ENCODE measurements around the gene GPM6B.

Gene GPM6B

DNA sequence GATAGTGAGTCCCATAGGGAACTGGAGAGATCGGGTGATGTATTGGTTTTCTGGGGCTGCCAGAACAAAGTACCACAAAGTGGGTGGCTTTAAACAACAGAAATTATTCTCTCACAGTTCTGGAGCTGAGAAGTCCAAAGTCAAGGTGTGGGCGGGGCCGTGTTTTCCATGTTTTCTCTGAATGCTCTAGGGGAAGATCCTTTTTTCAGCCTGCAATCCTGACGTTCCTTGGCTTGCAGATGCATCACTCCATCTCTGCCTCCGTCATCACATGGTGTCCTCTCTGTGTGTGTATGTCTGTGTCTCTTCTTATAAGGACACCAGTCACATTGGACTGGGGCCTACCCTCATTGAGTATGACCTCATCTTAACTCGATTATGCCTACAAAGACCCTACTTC, 7.9 kb upstream of the GPM6B start:
- no peak for DNase-seq

DNA sequence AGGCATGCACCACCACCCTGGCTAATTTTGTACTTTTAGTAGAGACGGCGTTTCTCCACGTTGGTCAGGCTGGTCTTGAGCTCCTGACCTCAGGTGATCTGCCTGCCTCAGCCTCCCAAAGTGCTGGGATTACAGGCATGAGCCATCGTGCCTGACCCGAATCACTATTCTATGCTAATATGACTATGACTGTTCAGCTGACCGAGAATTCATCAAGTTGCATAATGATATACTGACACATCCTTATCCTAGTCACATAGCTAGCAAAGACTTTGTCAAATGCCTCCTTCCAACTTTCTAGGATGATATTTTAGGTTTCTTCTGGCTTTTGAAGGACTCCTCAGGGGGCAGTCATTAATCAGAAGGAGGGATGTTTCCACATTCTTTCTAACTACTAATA, 4.8 kb upstream of the GPM6B start:
- DNase-seq = no peak

- DNase-seq = no peak
Observed at GRCh38 chrX:13816176-13816575, 717 bp downstream of the GPM6B start.

DNA sequence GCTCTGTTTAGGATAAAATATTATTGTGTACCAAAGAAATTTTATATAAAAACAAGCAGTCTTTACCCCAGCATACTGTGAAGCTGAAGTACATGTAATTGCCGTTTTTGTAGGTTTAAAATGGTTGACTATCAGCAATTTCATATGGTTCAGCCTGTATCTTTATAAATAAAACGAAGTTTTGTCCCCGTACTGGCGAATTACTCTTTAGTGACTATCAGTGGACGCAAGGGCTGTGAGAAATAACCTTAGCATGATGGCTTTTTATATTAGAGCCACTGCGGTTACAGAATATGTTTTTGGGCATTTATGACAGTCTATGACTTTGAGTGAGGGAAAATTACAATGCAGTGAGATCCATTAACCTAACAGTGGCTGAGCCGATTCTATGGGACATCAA, 1.2 kb downstream of the GPM6B start:
- no peak for DNase-seq

DNA sequence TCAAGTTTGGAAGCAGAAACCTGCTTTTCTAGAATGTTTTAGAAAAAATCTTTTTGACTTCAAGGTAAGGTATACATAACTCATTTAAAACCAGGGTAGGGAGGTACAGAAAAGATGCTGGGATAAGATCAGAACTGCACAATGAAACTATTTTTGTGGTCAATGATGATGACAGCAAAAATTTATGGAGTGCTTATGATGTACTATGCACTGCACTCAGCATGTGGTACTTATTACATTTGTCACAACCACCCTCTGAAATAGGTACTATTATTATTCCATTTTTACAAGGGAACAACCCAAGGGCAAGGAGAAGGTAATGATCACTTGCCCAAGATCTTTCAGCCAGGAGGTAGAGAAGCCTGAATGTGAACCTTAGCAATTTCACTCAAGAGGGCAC, 8.0 kb downstream of the GPM6B start:
- peak in 1 of 3 experiments; percentile 44 for DNase-seq

DNA sequence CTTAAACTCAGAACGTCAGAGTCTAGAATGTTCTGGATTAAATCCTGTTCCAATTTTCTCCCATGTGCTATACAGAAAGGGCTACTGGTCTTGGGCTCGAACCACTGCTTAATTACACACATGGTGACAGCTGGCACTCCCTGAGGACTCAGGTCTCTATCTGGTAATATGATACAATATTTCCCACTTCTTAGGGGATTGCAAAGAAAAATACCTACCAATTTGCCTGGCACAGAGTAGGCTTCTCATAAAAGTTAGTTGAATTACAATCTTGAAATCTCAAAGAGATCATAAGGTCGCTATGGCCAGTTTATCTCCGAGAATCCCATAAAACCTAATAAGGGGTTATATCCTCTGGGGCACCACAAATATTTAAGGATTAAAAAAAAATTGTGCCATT, 8.6 kb downstream of the GPM6B start:
- no peak for DNase-seq

DNA sequence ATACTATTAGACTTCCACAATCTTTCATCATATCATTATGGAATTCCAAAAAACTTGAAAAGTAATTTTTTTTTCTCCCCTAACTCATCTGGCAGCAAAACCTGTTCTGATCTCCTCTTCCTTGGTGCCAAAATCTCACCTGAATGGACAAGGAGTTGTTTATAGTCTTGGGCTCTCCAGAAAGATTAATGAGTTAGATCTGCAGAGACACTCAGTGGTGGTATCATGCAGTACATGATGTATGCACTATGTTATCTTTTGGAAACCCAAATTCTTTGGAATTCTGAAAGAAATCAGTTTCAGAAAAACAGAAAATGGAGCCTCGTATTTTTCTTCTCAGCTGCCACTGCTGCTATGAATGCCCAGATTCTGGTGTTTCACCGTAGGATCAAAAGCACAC, 11.7 kb downstream of the GPM6B start:
- peak in 1 of 3 experiments; percentile 31 for DNase-seq

DNA sequence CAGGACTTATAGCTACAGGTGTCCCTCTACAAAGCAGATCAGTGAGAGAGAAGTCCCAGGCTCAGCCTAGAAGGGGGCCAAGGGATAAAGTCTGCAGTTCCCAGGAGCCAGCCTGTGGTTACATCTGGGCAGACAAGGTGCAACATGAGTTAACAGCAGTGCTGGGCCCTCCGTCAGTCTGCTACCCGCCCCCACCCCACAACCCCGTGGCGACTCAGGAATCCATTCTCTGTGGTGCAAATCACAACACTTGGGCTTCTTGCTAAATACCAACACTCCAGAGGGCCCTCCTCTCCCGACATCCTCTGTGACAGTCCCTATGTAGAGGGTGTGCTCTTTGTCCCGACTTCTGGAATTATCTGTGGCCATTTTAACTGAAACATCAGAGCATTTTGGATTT, 13.8 kb downstream of the GPM6B start:
- DNase-seq = no peak

DNA sequence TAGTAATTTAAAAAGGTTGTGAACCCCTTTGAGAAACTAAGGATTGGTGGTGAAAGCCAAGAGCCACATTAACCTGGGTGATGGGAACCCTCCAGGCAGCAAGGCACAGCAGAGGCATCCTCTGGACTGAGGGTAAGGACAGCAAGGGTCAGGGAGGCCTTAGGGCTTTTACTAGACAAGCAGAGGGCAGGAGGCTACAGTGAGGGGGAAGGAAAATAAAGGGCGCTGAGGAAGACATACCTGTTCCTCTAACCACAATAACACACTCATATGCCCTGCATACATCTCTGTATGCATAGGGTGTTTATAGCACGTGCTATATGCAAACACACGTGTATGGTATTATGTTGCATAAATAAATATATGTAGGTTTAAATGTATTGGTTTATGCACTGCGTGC, 18.7 kb downstream of the GPM6B start:
- DNase-seq = no peak

DNA sequence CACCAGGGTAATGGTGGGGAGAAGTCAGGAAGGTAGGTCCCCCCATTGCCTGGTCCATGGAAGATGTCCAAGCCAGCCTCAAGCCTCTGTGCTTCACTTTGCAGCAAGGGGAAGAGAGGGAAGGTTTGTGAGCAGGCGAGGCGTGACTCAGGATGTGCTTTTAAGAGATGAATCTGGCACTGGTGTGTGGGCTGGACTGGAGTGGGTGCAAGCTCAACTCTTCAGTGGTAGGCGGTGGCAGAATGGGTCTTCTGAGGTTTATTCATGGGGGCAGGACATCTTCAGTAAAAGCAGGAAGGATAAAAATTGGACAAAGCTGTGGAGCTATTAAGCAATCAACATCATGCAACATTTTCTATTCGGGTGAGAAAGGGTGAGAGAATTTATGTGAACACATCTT, 19.4 kb downstream of the GPM6B start:
- no peak for DNase-seq

DNA sequence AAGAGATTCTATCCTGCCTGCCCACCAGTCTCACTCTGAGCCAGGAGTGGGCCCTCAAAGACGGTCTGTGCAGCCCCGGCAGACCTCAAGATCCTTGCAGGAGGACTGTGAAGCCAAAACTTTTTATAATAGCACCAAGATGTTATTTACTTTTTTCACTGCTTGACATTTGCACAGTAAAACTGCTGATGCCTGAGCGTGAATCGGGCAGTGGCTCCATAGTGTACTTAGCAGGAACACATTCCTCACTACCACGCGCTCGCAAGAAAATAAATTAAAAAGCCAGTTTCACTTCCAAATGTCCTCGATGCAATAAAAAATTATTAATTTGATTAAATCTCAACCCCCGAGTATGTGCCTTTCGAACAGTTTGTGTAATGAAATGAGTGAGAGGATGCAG, 22.5 kb downstream of the GPM6B start:
- DNase-seq = no peak

- no peak for DNase-seq
Observed at GRCh38 chrX:13793897-13794296, 23.0 kb downstream of the GPM6B start.

GRCh38 chrX:13791559-13791958, 25.3 kb downstream of the GPM6B start:
- peak in 2 of 3 experiments; percentile 13 to 65 for DNase-seq

DNA sequence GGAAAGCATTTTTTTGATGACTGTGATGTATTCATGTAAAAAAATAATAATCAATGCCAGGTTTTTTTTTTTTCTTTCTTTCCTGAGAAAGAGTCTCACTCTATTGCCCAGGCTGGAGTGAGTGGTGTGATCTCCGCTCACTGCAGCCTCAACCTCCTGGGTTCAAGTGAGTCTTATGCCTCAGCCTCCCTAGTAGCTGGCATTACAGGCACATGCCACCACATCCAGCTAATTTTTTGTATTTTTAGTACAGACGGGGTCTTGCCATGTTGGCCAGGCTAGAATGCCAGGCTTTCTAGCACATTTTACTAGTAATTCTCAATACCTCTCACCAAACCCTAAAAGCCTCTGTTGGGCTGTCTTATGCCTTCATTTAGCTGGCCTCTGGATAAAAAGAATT, 25.7 kb downstream of the GPM6B start:
- no peak for DNase-seq

- DNase-seq = no peak
Observed at GRCh38 chrX:13790206-13791131, 26.4 kb downstream of the GPM6B start.

DNA sequence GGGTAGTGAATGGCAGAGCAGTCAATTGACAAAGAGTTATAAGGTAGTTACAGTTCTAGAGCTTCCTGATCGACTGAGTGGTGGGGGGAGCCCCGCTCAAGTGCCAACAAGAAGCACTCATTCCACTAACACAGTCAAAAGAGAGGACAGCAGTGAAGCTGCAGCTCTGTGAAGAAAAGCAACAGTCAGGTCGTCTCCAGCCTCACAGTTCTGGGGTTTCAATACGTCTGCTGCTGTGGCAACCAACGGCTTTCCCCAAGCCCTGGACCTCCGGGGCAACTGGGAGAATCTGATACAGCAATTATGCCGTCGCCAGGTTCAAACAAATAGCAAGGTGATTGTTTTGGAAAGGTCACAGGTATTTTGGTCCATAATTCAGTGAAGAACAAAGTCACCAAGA, 30.8 kb downstream of the GPM6B start:
- peak in 2 of 3 experiments; percentile 79 to 97 for DNase-seq

- no peak for DNase-seq
Observed at GRCh38 chrX:13780868-13781427, 35.9 kb downstream of the GPM6B start.

DNA sequence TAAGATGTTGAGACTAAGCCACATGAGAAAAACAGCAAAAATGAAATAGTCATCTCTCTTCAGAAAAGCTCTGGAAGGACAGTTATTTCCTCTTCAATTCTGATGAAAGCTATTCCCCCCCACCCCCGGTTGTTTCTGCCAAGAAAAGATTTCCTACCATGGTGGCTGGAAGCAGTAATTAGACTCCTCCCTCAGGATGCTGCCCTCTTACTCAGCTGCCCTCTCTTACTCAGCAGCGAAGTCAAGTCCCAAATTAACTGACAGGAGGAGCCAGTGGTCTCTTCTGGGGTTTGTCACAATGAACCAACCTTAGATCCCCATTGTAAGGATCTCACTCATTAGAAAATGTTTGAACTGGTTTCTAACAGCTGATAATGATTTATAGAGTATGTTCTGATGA, 38.0 kb downstream of the GPM6B start:
- peak in 2 of 3 experiments; percentile 13 to 35 for DNase-seq

- no peak for DNase-seq
Observed at GRCh38 chrX:13776387-13776786, 40.5 kb downstream of the GPM6B start.

DNA sequence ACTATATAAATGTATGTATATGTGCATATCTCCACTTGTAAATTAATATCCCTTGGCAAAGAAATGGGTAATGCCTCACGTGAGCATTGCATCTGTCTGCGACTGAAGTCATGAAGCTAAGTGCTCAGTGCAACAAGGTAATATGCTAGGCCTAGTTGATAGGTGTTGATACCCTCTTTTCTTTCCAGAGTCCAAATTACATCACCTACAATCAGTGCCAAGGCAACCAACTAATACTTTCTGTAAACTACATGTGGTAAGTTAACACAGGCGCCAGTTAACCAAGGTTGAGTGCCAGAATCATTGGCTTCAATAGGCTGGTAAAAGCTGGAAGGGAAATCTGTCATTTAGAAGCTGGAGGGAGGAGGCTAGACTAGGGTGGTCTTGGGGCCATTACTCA, 41.1 kb downstream of the GPM6B start:
- no peak for DNase-seq

GRCh38 chrX:13774696-13775095, 42.2 kb downstream of the GPM6B start:
- DNase-seq = no peak

DNA sequence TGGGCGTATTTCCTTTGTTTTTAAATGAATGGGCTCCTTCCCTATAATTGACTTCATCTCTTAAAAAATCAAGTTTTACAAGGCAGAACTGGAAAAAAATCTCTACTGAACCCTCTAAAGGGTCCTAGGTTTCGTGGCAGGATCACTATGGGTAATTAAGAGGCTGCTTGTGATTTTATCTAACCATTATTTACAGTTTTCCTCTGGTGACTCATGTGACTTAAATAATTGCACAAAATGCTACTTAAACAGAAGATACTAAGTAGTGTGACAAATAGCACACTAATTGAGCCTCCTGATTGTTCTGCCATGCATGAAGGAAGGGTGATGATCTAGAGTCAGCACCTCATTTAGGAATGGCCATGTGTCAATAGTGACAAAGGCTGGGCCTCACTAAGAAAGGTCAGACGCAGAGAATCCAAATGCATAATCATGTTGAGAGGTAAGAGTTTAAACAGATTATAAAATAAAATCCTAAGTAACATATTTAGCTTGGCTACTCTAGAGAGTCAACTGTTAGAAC, 46.8 kb downstream of the GPM6B start:
- DNase-seq = peak in 2 of 3 experiments; percentile 70 to 94

DNA sequence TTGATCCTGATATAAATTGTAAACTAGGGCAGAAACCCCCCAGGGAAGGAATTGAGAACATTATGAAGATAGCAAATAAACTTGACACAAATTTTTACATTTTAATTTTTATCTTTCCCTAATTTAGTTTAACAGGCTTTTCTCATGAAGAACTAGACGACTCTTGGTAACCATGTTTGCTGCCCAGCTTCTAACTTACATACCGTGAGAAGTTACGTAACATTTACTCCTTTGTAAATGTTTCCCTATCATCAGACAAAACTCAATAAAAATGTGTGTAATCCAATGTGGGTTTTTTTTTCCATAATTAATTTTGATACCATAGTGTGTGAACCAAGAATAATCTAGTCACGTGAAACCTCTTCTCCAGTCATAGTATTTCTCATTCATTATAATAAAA, 48.0 kb downstream of the GPM6B start:
- no peak for DNase-seq

GRCh38 chrX:13764765-13765164, 52.1 kb downstream of the GPM6B start:
- DNase-seq = peak in 2 of 3 experiments; percentile 25 to 56
